B cell (primary cell): ENCODE data around the gene KIAA1210. TPM values are rescaled to one million over a fixed set of nuclear protein-coding genes. Genes with fewer than 3 reads are reported as not detected.

Experiments
- ATAC-seq: fragments of 200-7000 bp; cut with Tn5 transposase; one replicate; pipeline ENCODE4 v1.10.0; 2021; ENCODE audit warnings: low read depth, mild to moderate bottlenecking, moderate number of reproducible peaks, moderate library complexity
- CTCF ChIA-PET: fragments of 350-600 bp; sonication (Branson Sonifier 250); formaldehyde crosslinking; loops from one replicate; lab custom pipeline; 2021; ENCODE audit warnings: antibody characterized with exemption, inconsistent platforms; lab: Charles Lee
- POLR2A ChIA-PET: fragments of 350-600 bp; sonication (Branson Sonifier 250); formaldehyde crosslinking; loops from one replicate; lab custom pipeline; 2021; ENCODE audit warnings: antibody characterized with exemption; lab: Charles Lee
- DNase-seq: peaks from one replicate; pipeline ENCODE4 v3.0.0; 2013
- H2AFZ ChIP-seq: 2 replicates; pipeline ENCODE4 v1.6.1; 2012; ENCODE audit warnings: mild to moderate bottlenecking, low read depth, low read length; ENCODE audit not compliant: insufficient read depth, poor library complexity, severe bottlenecking
- H3K27ac ChIP-seq, 2 donors: 1 replicate in 1 of 2; 2 replicates in 1 of 2; pipeline ENCODE4 v1.5.1; 2012 to 2013; ENCODE audit warnings: low read length in 2 of 2, mild to moderate bottlenecking in 2 of 2, moderate library complexity in 1 of 2
- H3K27me3 ChIP-seq, 4 experiments: fragments of 200-600 bp in 1 of 4; sonication (generic) in 1 of 4; replicated peaks in 1 of 4; 1 replicate in 2 of 4; 2 replicates in 2 of 4; pipeline versions ENCODE4 v1.6.1 to v1.7.0; 2013 to 2016; ENCODE audit warnings: low read length in 3 of 4, mild to moderate bottlenecking in 2 of 4, mixed read lengths in 1 of 4, moderate library complexity in 1 of 4; ENCODE audit not compliant: insufficient read depth in 4 of 4, control insufficient read depth in 3 of 4; ENCODE audit errors: control extremely low read depth in 1 of 4
- H3K36me3 ChIP-seq, 2 experiments: replicated peaks in 1 of 2; 1 replicate in 1 of 2; 2 replicates in 1 of 2; pipeline versions ENCODE4 v1.6.1 to v1.7.1; 2013; ENCODE audit warnings: low read length in 1 of 2; ENCODE audit not compliant: insufficient read depth in 2 of 2, control insufficient read depth in 1 of 2; ENCODE audit errors: control extremely low read depth in 1 of 2, extremely low read depth in 1 of 2
- H3K4me1 ChIP-seq, 2 donors: fragments of 200-600 bp in 1 of 2; sonication (generic) in 1 of 2; 1 replicate in 1 of 2; 2 replicates in 1 of 2; pipeline versions ENCODE4 v1.5.1 to v1.6.1; 2013 to 2017; ENCODE audit warnings: low read length in 2 of 2; ENCODE audit not compliant: control insufficient read depth in 2 of 2, insufficient read depth in 2 of 2
- H3K4me2 ChIP-seq: replicated peaks from 2 replicates; pipeline ENCODE3; 2012; ENCODE audit warnings: mild to moderate bottlenecking, low read depth, low read length; ENCODE audit not compliant: poor library complexity, severe bottlenecking
- H3K4me3 ChIP-seq, 5 experiments: fragments of 200-600 bp in 1 of 5; sonication (generic) in 1 of 5; 1 replicate in 3 of 5; 2 replicates in 2 of 5; pipeline versions ENCODE4 v1.5.1 to v1.7.0; 2011 to 2016; ENCODE audit warnings: low read length in 4 of 5, mild to moderate bottlenecking in 4 of 5, low read depth in 2 of 5, control low read depth in 1 of 5, moderate library complexity in 1 of 5; ENCODE audit not compliant: insufficient read depth in 1 of 5; ENCODE audit errors: control extremely low read depth in 1 of 5, extremely low read depth in 1 of 5
- H3K79me2 ChIP-seq: fragments of 200-600 bp; sonication (generic); one replicate; pipeline ENCODE4 v1.6.0; 2016; ENCODE audit warnings: low read length; ENCODE audit not compliant: control insufficient read depth, insufficient read depth
- H3K9ac ChIP-seq: fragments of 200-600 bp; sonication (generic); 2 replicates; pipeline ENCODE4 v1.6.1; 2017; ENCODE audit warnings: mild to moderate bottlenecking, low read length, moderate library complexity
- H3K9me3 ChIP-seq, 3 donors: one replicate each; pipeline versions ENCODE4 v1.6.1 to v1.7.1; 2013; ENCODE audit warnings: low read length in 2 of 3; ENCODE audit not compliant: control insufficient read depth in 2 of 3, insufficient read depth in 1 of 3; ENCODE audit errors: control extremely low read depth in 1 of 3
- H4K20me1 ChIP-seq: 2 replicates; pipeline ENCODE4 v1.6.0; 2012; ENCODE audit warnings: mild to moderate bottlenecking, low read length; ENCODE audit not compliant: insufficient read depth, control insufficient read depth, poor library complexity, severe bottlenecking
- H3K27ac Mint-ChIP-seq: one replicate; pipeline ENCODE4 v1.8.0; 2021; ENCODE audit warnings: mixed read lengths
- H3K27me3 Mint-ChIP-seq: one replicate; pipeline ENCODE4 v1.8.0; 2021; ENCODE audit warnings: mixed read lengths
- H3K4me1 Mint-ChIP-seq: one replicate; pipeline ENCODE4 v1.8.0; 2021; ENCODE audit warnings: mixed read lengths
- H3K4me3 Mint-ChIP-seq: one replicate; pipeline ENCODE4 v1.8.0; 2021; ENCODE audit warnings: mixed read lengths
- H3K9me3 Mint-ChIP-seq: one replicate; pipeline ENCODE4 v1.8.0; 2022; ENCODE audit warnings: mixed read lengths; ENCODE audit not compliant: insufficient read depth
- CTCF ChIP-seq: fragments of 200-600 bp; IDR thresholded peaks from one replicate; pipeline ENCODE4 v1.8.0; 2022; ENCODE audit warnings: antibody characterized with exemption, mild to moderate bottlenecking
- EZH2 ChIP-seq: IDR thresholded peaks from 2 replicates; pipeline ENCODE4 v1.6.1; 2012; ENCODE audit warnings: borderline replicate concordance, low read depth, mild to moderate bottlenecking, moderate library complexity, low read length; ENCODE audit not compliant: insufficient read depth, poor library complexity, severe bottlenecking
- WGBS: methylation state at CpG from one replicate; pipeline ENCODE4 v1.1.5; 2013; ENCODE audit warnings: missing lambda C conversion rate; ENCODE audit not compliant: insufficient coverage; 5-methylcytosine and 5-hydroxymethylcytosine counted together
- intact Hi-C: fragments of 100-400 bp; cut with micrococcal nuclease; formaldehyde crosslinking; loops from one replicate; pipeline ENCODE4 v1.10.0; 2022
- polyA plus RNA-seq: library from polyadenylated mRNA; depleted of rRNA; stranded (reverse); fragments of >200 nt; gene quantifications from 2 replicates; pipeline ENCODE4 v1.2.3, GENCODE V29; 2012
- total RNA-seq, 2 donors: library from RNA; stranded (reverse); fragments of 120-200 nt in 1 of 2; gene quantifications; 1 replicate in 1 of 2; 2 replicates in 1 of 2; pipeline versions ENCODE4 v1.2.3 to v1.2.4, GENCODE V29; 2013 to 2022

The KIAA1210 gene
- total and polyA plus RNA-seq, 2 donors (not counting 1 experiment from before 2014, with no cell fraction given) = not detected

GRCh38 chrX:119042996-119043395 lies 84.6 kb downstream of the KIAA1210 start:
- no peak overlapping the region for H2AFZ ChIP-seq
- POLR2A ChIA-PET = no interaction called here
- no peak overlapping the region for H3K27ac Mint-ChIP-seq
- no peak overlapping the region for H3K4me2 ChIP-seq
- H3K79me2 ChIP-seq = no peaks in the 10 kb centered on the region
- H3K27me3 ChIP-seq = no peaks in the 10 kb centered on the region
- no peak overlapping the region for H3K27ac ChIP-seq
- no CpG with 5 or more reads among the region's 1 CpG for WGBS
- no peak for ATAC-seq
- DNase-seq = no peak
- H3K4me1 Mint-ChIP-seq = no peaks in the 10 kb centered on the region
- H4K20me1 ChIP-seq = no peaks in the 10 kb centered on the region
- H3K9ac ChIP-seq = no peak overlapping the region
- H3K4me3 ChIP-seq = no peak overlapping the region
- H3K9me3 ChIP-seq = no peaks in the 10 kb centered on the region
- H3K27me3 Mint-ChIP-seq = peaks cover 6% of the 10 kb centered on the region
- TF ChIP-seq CTCF = no peak
- no peaks in the 10 kb centered on the region for H3K36me3 ChIP-seq
- no peaks in the 10 kb centered on the region for H3K9me3 Mint-ChIP-seq
- no peak overlapping the region for H3K4me3 Mint-ChIP-seq
- CTCF ChIA-PET = no interaction called here
- intact Hi-C loops = no loop called here
- no peaks in the 10 kb centered on the region for H3K4me1 ChIP-seq

- Histone ChIP-seq H3K27me3 (no peaks in the 10 kb centered on the region), H3K36me3 (no peaks in the 10 kb centered on the region), H2AFZ (no peak overlapping the region), H3K9ac (no peak overlapping the region), H3K9me3 (no peaks in the 10 kb centered on the region), H3K79me2 (no peaks in the 10 kb centered on the region), H3K27ac (no peak overlapping the region), H4K20me1 (no peaks in the 10 kb centered on the region), H3K4me2 (no peak overlapping the region), H3K4me1 (no peaks in the 10 kb centered on the region), H3K4me3 (no peak overlapping the region)
- Mint-ChIP-seq H3K27ac (no peak overlapping the region), H3K4me3 (no peak overlapping the region), H3K4me1 (no peaks in the 10 kb centered on the region), H3K9me3 (no peaks in the 10 kb centered on the region), H3K27me3 (peaks cover 6% of the 10 kb centered on the region)
- intact Hi-C loops = no loop called here
- POLR2A ChIA-PET = no interaction called here
- CTCF ChIA-PET = no interaction called here
- ATAC-seq = no peak
- 82% methylated on average over 2 of the region's 3 CpGs for WGBS
- no peak for DNase-seq
- TF ChIP-seq EZH2 = no peak
Measured at GRCh38 chrX:119042040-119042439, 85.6 kb downstream of the KIAA1210 start.
